K562 (cell line): ENCODE measurements around the gene POU2AF2. TPM values are rescaled to one million over a fixed set of nuclear protein-coding genes. Genes with fewer than 3 reads are reported as not detected.
A peak's percentile ranks its signal among the peaks of the same experiment; 100 is the strongest.

Experiments used
- ATAC-seq: fragments of 200-7000 bp; cut with Tn5 transposase; 3 replicates; pipeline ENCODE4 v1.9.1; 2020; ENCODE audit warnings: moderate library complexity
- BruUV-seq: library from RNA; stranded (reverse); fragments of 400-500 nt; replicated peaks from 2 replicates; lab custom pipeline; 2021; lab: Mats Ljungman, UMichigan
- CTCF ChIA-PET: fragments of 300-600 bp; formaldehyde crosslinking; extraction: SDS; loops from one replicate; lab custom pipeline; 2021; ENCODE audit warnings: low intra/inter-chr PET ratio; lab: Yijun Ruan, JAX
- POLR2A ChIA-PET: fragments of 300-600, 350-650 bp; sonication (Branson Sonifier 250); formaldehyde crosslinking; extraction: SDS; loops from one replicate; lab custom pipeline; 2021; ENCODE audit warnings: antibody characterized with exemption, inconsistent platforms; lab: Yijun Ruan, JAX
- DNase-seq, 4 experiments: peaks; one replicate each; pipeline versions ENCODE4 v3.0.0 to v3.0.0-alpha.2; 2011 to 2018; ENCODE audit warnings: low spot score in 3 of 4, mixed read lengths in 3 of 4; ENCODE audit errors: extremely low read depth in 1 of 4
- FAIRE-seq: peaks from 2 replicates; lab custom pipeline; 2011; peaks lifted over from hg19 to GRCh38; lab: Jason Lieb, UNC
- H2AFZ ChIP-seq: 2 replicates; pipeline ENCODE4 v1.6.0; 2011; ENCODE audit warnings: low read depth, low read length, control low read depth, inconsistent platforms
- H3K27ac ChIP-seq: fragments of 200-600 bp; 3 replicates; pipeline ENCODE4 v1.8.0; 2011; ENCODE audit warnings: low read depth, mild to moderate bottlenecking, control low read depth, inconsistent platforms, low read length, moderate library complexity, mixed read lengths; ENCODE audit errors: extremely low read depth
- H3K27me3 ChIP-seq, 2 experiments: fragments of 300-600 bp in 1 of 2; 2 replicates in 1 of 2; 3 replicates in 1 of 2; pipeline versions ENCODE4 v1.6.0 to v1.8.0; 2011; ENCODE audit warnings: inconsistent platforms in 2 of 2, low read length in 2 of 2, mild to moderate bottlenecking in 1 of 2, mixed read lengths in 1 of 2, moderate library complexity in 1 of 2; ENCODE audit not compliant: control insufficient read depth in 2 of 2, insufficient read depth in 2 of 2
- H3K36me3 ChIP-seq: fragments of 300-600 bp; 3 replicates; pipeline ENCODE4 v1.8.0; 2011; ENCODE audit warnings: mild to moderate bottlenecking, low read length, inconsistent platforms; ENCODE audit not compliant: control insufficient read depth, insufficient read depth
- H3K4me1 ChIP-seq, 2 experiments: fragments of 200-600 bp in 1 of 2; replicated peaks in 1 of 2; 2 replicates in 1 of 2; 3 replicates in 1 of 2; pipeline versions ENCODE4 v1.5.1 to v1.8.0; 2011; ENCODE audit warnings: inconsistent platforms in 2 of 2, low read length in 2 of 2, mild to moderate bottlenecking in 1 of 2, mixed read lengths in 1 of 2, moderate library complexity in 1 of 2; ENCODE audit not compliant: control insufficient read depth in 2 of 2, insufficient read depth in 2 of 2
- H3K4me2 ChIP-seq: 2 replicates; pipeline ENCODE4 v1.6.1; 2011; ENCODE audit warnings: low read length, control low read depth, inconsistent platforms, mixed read lengths; ENCODE audit not compliant: insufficient read depth
- H3K4me3 ChIP-seq: fragments of 200-600 bp; sonication (generic), shearing (Covaris generic); 2 replicates; pipeline ENCODE4 v1.5.1; 2016; ENCODE audit warnings: control low read depth, inconsistent platforms
- H3K79me2 ChIP-seq: fragments of 200-600 bp; 3 replicates; pipeline ENCODE4 v1.8.0; 2011; ENCODE audit warnings: low read length, inconsistent platforms; ENCODE audit not compliant: control insufficient read depth, insufficient read depth
- H3K9ac ChIP-seq, 2 experiments: 2 replicates each; pipeline versions ENCODE4 v1.6.0 to v1.6.1; 2011; ENCODE audit warnings: low read depth in 2 of 2, low read length in 2 of 2, control low read depth in 1 of 2, inconsistent platforms in 1 of 2, mild to moderate bottlenecking in 1 of 2, mixed read lengths in 1 of 2; ENCODE audit not compliant: insufficient read depth in 1 of 2
- H3K9me1 ChIP-seq: one replicate; pipeline ENCODE4 v1.6.0; 2011; ENCODE audit warnings: inconsistent platforms, mild to moderate bottlenecking, low read length, moderate library complexity; ENCODE audit not compliant: control insufficient read depth, insufficient read depth
- H3K9me3 ChIP-seq: replicated peaks from 2 replicates; pipeline ENCODE4 v1.5.1; 2011; ENCODE audit warnings: low read depth, low read length, inconsistent platforms; ENCODE audit not compliant: control insufficient read depth, insufficient read depth
- H4K20me1 ChIP-seq: replicated peaks from 2 replicates; pipeline ENCODE4 v1.6.1; 2011; ENCODE audit warnings: low read length, inconsistent platforms, mixed read lengths; ENCODE audit not compliant: control insufficient read depth, insufficient read depth
- BDP1 ChIP-seq: IDR thresholded peaks from 3 replicates; pipeline ENCODE4 v1.6.1; 2011; ENCODE audit not compliant: insufficient read length, insufficient read depth
- C11orf30 ChIP-seq: fragments of 450-650 bp; IDR thresholded peaks from 2 replicates; pipeline ENCODE4 v1.6.1; 2016; ENCODE audit warnings: low read depth, mild to moderate bottlenecking
- ILK ChIP-seq: fragments of 450-650 bp; IDR thresholded peaks from 2 replicates; pipeline ENCODE4 v1.6.1; 2016; ENCODE audit warnings: missing genetic modification characterization, low read depth, mild to moderate bottlenecking, missing compliant biosample characterization, moderate library complexity, borderline replicate concordance
- MAFF ChIP-seq: IDR thresholded peaks from 2 replicates; pipeline ENCODE4 v1.6.1; 2012; ENCODE audit warnings: low read length, improper control_type of control experiment
- RB1 ChIP-seq: fragments of 450-650 bp; IDR thresholded peaks from 2 replicates; pipeline ENCODE4 v1.6.1; 2017; ENCODE audit warnings: low read depth, mild to moderate bottlenecking
- ZC3H11A ChIP-seq: IDR thresholded peaks from 2 replicates; pipeline ENCODE4 v1.6.1; 2012; ENCODE audit warnings: low read depth, low read length, improper control_type of control experiment
- ZNF316 ChIP-seq: fragments of 450-650 bp; IDR thresholded peaks from 2 replicates; pipeline ENCODE4 v1.6.1; 2016
- ZNF41 ChIP-seq: fragments of 250-450 bp; sonication (Bioruptor Pico); conservative IDR thresholded peaks from 2 replicates; pipeline ENCODE4 v1.4.0; 2020; ENCODE audit warnings: mild to moderate bottlenecking
- WGBS: fragments of 100-300 bp; shearing (Covaris generic); methylation state at CpG from one replicate; pipeline ENCODE4 v1.1.6; 2016; ENCODE audit warnings: low coverage, mixed read lengths; ENCODE audit not compliant: insufficient coverage; ENCODE audit errors: missing lambda C conversion rate; 5-methylcytosine and 5-hydroxymethylcytosine counted together
- in situ Hi-C: fragments of 300-500 bp; cut with MboI; formaldehyde crosslinking; loops from 4 replicates; pipeline ENCODE4 v1.15.0; 2018; ENCODE audit warnings: inconsistent platforms, mixed read lengths
- intact Hi-C: fragments of 100-400 bp; cut with micrococcal nuclease; formaldehyde crosslinking; loops from 2 replicates; pipeline ENCODE4 v1.14.2; 2022
- polyA plus RNA-seq, 8 experiments: library from polyadenylated mRNA; depleted of rRNA in 4 of 8; stranded (reverse) in 5 of 8; unstranded in 3 of 8; fragments of >200 nt; fragmentation: Nextera tagmentation in 2 of 8; fragmentation: Illumina TruSeq in 1 of 8; extraction: Ambion mirVana in 2 of 8; extraction: Trizol in 1 of 8; gene quantifications; 2 replicates each; pipeline versions ENCODE4 v1.2.1 to v1.2.3, GENCODE V29; 2011 to 2014; ENCODE audit warnings: inconsistent platforms in 1 of 8, missing spikeins in 1 of 8
- total RNA-seq, 7 experiments: library from RNA; depleted of rRNA in 6 of 7; stranded (reverse); fragments of >200 nt in 6 of 7; fragmentation: Illumina TruSeq in 2 of 7; extraction: Trizol in 2 of 7; gene quantifications; 2 replicates each; pipeline versions ENCODE4 v1.2.1 to v1.2.3, GENCODE V29; 2011 to 2021; ENCODE audit warnings: low replicate concordance in 1 of 7
- TF ChIP-seq, protein P1 (sequence below): fragments of 250-450 bp; sonication (Bioruptor Pico); IDR thresholded peaks from 2 replicates; pipeline ENCODE4 v1.5.0; 2021; ENCODE audit warnings: mild to moderate bottlenecking, moderate library complexity

Gene POU2AF2
- total and polyA plus RNA-seq, 9 of the 15 experiments (the other 6 are each of a cell fraction or from before 2014, with no cell fraction given) = not detected

GRCh38 chr11:111306321-111306720 lies 60.8 kb downstream of the POU2AF2 start (continued):
- TF ChIP-seq ILK (no peak), BDP1 (no peak), ZNF41 (CRISPR knock-in tag) (no peak), RB1 (no peak), ZC3H11A (no peak)

DNA sequence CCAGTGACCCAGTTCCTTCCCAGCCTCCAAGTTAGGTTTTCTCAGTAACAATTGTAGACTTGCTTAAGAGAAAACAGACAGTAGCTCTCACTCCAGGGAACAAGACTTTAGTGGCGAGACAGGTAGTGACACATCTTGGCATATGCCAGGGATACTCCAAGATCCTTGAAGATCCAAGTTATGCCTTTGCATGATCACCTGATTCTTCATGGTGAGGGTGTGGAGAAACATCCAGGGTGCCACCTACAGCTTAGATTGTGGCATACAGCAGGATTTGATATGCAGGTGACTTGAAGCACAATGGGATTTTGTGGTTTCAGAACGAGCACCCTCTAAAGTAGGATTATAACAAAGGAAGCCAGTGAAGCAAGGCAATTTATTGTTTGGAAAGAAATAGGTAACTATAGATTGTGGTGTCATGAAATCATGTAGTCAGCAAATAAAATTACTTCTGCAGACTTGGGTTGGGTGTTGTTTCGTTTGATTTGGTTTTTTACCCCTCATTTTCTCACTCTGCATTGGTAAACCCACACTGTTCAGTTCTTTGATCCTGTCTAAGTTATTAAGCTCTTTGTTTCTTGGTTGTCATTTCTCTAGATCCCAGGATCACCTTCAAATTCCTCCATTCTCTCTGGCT lies 62.1 kb downstream of the POU2AF2 start:
- in situ Hi-C loops (no loop called here), intact Hi-C loops (no loop called here)
- H3K27ac ChIP-seq = no peak overlapping the region
- H3K4me3 ChIP-seq = no peak overlapping the region
- 2% methylated on average over 3 of the region's 3 CpGs for WGBS
- CTCF ChIA-PET = no interaction called here
- no peak overlapping the region for H3K4me2 ChIP-seq
- H4K20me1 ChIP-seq = no peaks in the 10 kb centered on the region
- DNase-seq = no peak
- no peaks in the 10 kb centered on the region for H3K36me3 ChIP-seq
- no peak for ATAC-seq
- H3K9me1 ChIP-seq = no peaks in the 10 kb centered on the region
- H3K79me2 ChIP-seq = no peaks in the 10 kb centered on the region
- no peak overlapping the region for H2AFZ ChIP-seq
- H3K9me3 ChIP-seq = no peaks in the 10 kb centered on the region
- H3K9ac ChIP-seq = no peak overlapping the region
- H3K4me1 ChIP-seq = no peaks in the 10 kb centered on the region
- POLR2A ChIA-PET = no interaction called here
- peaks cover 0 to 8% of the 10 kb centered on the region in 2 experiments; a peak in 2 of 5 replicates for H3K27me3 ChIP-seq
- no TSS peak for BruUV-seq
- FAIRE-seq = no peak
- peak; percentile 24; the same call in 1 of the 2 replicates for TF ChIP-seq MAFF
- peak; percentile 30; the same call in 1 of the 2 replicates for TF ChIP-seq C11orf30
- peak; percentile 52; the same call in 1 of the 2 replicates for TF ChIP-seq ZNF316
- TF ChIP-seq, protein P1, sequence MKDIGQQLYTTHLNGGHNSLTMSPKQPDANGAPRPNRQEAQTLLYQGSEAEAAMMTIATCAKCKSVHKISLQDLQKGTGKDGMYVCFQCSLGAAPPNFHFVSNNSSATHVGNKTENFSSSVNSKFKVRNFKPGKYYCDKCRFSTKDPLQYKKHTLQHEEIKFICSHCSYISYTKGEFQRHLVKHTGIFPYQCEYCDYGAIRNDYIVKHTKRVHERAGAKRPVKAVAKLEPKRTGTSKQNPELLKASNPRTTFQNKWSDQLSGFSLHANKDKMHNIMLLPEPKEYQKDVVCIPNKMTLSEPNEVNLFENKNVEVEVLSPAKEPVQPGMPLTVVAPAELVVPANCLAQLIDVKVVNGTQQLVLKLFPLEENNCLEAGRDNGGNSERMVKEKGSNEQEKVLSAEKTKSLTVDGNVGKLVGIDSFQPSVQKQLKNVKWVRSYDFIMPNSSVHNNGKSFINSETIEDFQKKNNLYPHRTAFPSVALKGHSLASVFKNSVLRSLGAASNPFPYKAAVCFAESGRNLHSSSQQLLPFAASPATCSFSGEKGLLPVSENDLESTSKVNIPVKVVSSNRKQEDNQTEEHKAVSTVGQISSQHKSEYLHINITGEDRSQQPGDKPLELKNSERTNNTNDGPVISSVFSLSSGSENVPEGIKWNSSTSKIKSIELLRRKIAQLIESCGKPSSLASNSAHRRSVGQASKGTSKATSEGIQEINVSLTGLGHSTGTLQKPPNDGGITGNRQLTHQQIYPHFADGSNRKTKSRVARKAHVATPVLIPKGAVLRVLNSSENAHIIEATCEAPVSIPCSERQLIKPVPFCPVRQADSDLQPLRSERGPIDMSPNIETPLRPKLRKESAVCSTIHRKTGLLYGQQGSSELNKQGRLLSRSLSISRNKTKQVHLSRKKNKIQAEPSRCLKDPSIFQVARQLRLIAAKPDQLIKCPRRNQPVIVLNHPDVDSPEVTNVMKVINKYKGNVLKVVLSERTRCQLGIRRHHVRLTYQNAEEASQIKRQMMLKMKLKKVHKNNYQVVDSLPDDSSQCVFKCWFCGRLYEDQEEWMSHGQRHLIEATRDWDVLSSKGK (CRISPR knock-in tag) = no peak
